ENCODE data around the gene PMM2.

DNA sequence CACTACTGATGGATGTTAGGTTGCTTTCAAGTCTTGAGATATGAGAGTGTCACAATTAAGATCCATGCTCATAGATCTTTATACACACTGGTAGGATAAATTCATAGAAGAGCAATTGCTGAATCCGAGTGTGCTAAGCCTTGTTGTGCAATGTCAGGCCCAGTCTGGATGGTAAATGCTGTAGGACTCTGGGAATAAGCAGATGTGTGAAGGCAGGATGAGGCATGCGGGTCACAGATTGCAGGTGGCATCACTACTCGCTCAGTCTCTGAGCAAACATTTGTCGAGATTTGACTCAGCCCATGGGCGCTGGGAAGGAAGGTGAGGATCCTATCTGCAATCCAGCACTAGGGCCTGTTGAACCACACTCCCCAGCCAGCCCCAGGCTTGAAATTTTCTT is 40.9 kb upstream of the PMM2 start:
- TF ChIP-seq, protein P1, sequence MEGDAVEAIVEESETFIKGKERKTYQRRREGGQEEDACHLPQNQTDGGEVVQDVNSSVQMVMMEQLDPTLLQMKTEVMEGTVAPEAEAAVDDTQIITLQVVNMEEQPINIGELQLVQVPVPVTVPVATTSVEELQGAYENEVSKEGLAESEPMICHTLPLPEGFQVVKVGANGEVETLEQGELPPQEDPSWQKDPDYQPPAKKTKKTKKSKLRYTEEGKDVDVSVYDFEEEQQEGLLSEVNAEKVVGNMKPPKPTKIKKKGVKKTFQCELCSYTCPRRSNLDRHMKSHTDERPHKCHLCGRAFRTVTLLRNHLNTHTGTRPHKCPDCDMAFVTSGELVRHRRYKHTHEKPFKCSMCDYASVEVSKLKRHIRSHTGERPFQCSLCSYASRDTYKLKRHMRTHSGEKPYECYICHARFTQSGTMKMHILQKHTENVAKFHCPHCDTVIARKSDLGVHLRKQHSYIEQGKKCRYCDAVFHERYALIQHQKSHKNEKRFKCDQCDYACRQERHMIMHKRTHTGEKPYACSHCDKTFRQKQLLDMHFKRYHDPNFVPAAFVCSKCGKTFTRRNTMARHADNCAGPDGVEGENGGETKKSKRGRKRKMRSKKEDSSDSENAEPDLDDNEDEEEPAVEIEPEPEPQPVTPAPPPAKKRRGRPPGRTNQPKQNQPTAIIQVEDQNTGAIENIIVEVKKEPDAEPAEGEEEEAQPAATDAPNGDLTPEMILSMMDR (IDR thresholded peaks at IDR 0.05; ENCODE audit: extremely low read depth in 1 of 2, insufficient read depth in 1 of 2, low read depth in 1 of 2, low read length in 2 of 2), result no peak
- TF ChIP-seq, protein P2, sequence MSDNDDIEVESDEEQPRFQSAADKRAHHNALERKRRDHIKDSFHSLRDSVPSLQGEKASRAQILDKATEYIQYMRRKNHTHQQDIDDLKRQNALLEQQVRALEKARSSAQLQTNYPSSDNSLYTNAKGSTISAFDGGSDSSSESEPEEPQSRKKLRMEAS (IDR thresholded peaks at IDR 0.05; ENCODE audit: insufficient read depth, insufficient read length), result no peak
- no peak for TF ChIP-seq POLR2A (IDR thresholded peaks at IDR 0.05; ENCODE audit: low read depth, low read length)
- TF ChIP-seq POLR2AphosphoS5 (IDR thresholded peaks at IDR 0.05; ENCODE audit: insufficient read depth, low read depth, low read length), result no peak
- no peak for TF ChIP-seq EZH2 (IDR thresholded peaks at IDR 0.05; ENCODE audit: borderline replicate concordance, low read depth, low read length, severe bottlenecking)
- TF ChIP-seq JUN (IDR thresholded peaks at IDR 0.05; ENCODE audit: borderline replicate concordance, insufficient read depth, insufficient read length, low read depth), result no peak
- no peak for TF ChIP-seq FOS (IDR thresholded peaks at IDR 0.05; ENCODE audit: borderline replicate concordance, insufficient read depth, low read length)
